HG03565 (cell line): ENCODE measurements around the gene COL6A3.

ENCODE experiments used
- ATAC-seq: cut with Tn5 transposase; IDR thresholded peaks from one replicate; pipeline ENCODE4 v1.9.1; 2021; ENCODE audit warnings: mild to moderate bottlenecking, moderate library complexity; ENCODE audit not compliant: unreplicated experiment

Gene COL6A3

DNA sequence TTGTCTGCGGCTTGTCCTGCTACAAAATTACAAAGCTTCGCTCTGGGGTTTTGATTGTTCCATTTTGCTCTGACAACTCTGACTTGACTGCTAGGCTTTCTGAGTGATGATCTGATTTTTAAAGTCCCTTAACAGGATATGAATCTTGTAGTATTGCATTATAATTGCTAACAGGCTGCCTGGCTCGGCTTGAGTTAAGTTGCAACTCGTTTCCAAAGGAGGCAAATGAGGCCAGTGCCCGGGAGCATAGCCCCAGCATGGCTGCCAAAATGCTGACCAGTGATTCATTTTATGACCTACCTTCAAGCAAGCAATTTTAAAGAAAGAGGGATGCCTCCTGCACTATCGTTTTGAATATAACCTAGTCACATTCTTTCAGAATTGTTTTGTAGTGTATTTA is 135.4 kb downstream of the COL6A3 start:
- no peak for ATAC-seq

DNA sequence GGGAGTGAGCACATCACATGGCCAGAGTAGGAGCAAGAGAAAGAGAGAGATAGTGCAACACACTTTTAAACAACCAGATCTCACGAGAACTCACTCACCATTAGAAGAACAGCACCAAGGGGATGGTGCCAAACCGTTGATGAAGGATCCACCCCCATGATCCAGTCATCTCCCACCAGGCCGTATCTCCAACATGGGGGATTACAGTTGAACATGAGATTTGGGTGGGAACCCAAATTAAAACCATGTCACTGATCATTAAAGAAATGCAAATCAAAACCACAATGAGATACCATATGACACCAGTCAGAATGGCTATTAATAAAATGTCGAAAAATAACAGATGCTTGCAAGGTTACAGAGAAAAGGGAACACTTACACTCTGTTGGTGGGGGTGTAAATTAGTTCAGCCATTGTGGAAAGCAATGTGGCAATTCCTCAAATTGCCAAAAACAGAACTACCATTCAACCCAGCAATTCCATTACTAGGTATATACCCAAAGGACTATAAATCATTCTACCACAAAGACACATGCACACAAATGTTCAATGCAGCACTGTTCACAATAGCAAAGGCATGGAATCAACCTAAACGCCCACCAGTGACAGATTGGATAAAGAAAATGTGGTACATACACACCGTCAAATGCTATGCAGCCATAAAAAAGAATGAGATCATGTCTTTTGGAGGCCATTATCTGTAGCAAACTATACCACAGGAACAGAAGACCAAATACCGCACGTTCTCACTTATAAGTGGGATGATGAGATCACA is 137.1 kb downstream of the COL6A3 start:
- no peak for ATAC-seq
